GM12878 (cell line): ENCODE data around the gene SLC12A6. TPM values are rescaled to one million over a fixed set of nuclear protein-coding genes. Genes with fewer than 3 reads are reported as not detected.
A peak's percentile ranks its signal among the peaks of the same experiment; 100 is the strongest.

Experiments
- ATAC-seq: fragments of 200-7000 bp; cut with Tn5 transposase; 3 replicates; pipeline ENCODE4 v1.9.1; 2020; ENCODE audit warnings: mild to moderate bottlenecking, moderate library complexity
- BruUV-seq: library from RNA; stranded (reverse); fragments of 400-500 nt; replicated peaks from 2 replicates; lab custom pipeline; 2021; lab: Mats Ljungman, UMichigan
- CTCF ChIA-PET: fragments of 300-600 bp; sonication (Branson Sonifier 250); formaldehyde crosslinking; extraction: SDS; loops from one replicate; lab custom pipeline; 2021; ENCODE audit warnings: inconsistent platforms; lab: Yijun Ruan, JAX
- POLR2A ChIA-PET: fragments of 350-600 bp; formaldehyde crosslinking; extraction: SDS; loops from one replicate; lab custom pipeline; 2021; ENCODE audit warnings: inconsistent platforms; lab: Charles Lee
- RAD21 ChIA-PET: fragments of 300-600 bp; sonication (Branson Sonifier 250); formaldehyde crosslinking; loops from one replicate; lab custom pipeline; 2023; ENCODE audit warnings: antibody characterized with exemption; ENCODE audit not compliant: unreplicated experiment; lab: Charles Lee
- SMC1A ChIA-PET: fragments of 300-600 bp; sonication (Branson Sonifier 250); formaldehyde crosslinking; loops from one replicate; lab custom pipeline; 2023; ENCODE audit not compliant: unreplicated experiment, uncharacterized antibody; lab: Charles Lee
- DNase-seq: peaks from one replicate; pipeline ENCODE4 v3.0.0-alpha.2; 2011; ENCODE audit warnings: low read depth, low spot score
- FAIRE-seq: peaks from 3 replicates; lab custom pipeline; 2011; peaks lifted over from hg19 to GRCh38; lab: Jason Lieb, UNC
- H2AFZ ChIP-seq: 2 replicates; pipeline ENCODE4 v1.6.0; 2011; ENCODE audit warnings: low read depth, low read length, control low read depth; ENCODE audit not compliant: control insufficient read depth
- H3K27ac ChIP-seq: 2 replicates; pipeline ENCODE4 v1.5.1; 2011; ENCODE audit warnings: control low read depth; ENCODE audit not compliant: control insufficient read depth, insufficient read depth
- H3K27me3 ChIP-seq, 2 experiments: replicated peaks in 1 of 2; 2 replicates each; pipeline versions ENCODE4 v1.6.0 to v1.6.1; 2011; ENCODE audit warnings: low read length in 1 of 2; ENCODE audit not compliant: control insufficient read depth in 2 of 2, insufficient read depth in 2 of 2
- H3K36me3 ChIP-seq, 2 experiments: 2 replicates each; pipeline ENCODE4 v1.5.1; 2011; ENCODE audit warnings: low read length in 1 of 2; ENCODE audit not compliant: control insufficient read depth in 2 of 2, insufficient read depth in 2 of 2
- H3K4me1 ChIP-seq: 2 replicates; pipeline ENCODE4 v1.6.1; 2011; ENCODE audit warnings: mild to moderate bottlenecking, low read length, moderate library complexity, mixed read lengths; ENCODE audit not compliant: control insufficient read depth, insufficient read depth
- H3K4me2 ChIP-seq: 2 replicates; pipeline ENCODE4 v1.6.0; 2011; ENCODE audit warnings: control low read depth; ENCODE audit not compliant: control insufficient read depth, insufficient read depth
- H3K4me3 ChIP-seq: fragments of 200-600 bp; sonication (generic); 2 replicates; pipeline ENCODE4 v1.5.1; 2016
- H3K79me2 ChIP-seq: 2 replicates; pipeline ENCODE4 v1.6.0; 2011; ENCODE audit warnings: low read length; ENCODE audit not compliant: control insufficient read depth, insufficient read depth
- H3K9ac ChIP-seq: 2 replicates; pipeline ENCODE4 v1.8.0; 2011; ENCODE audit warnings: low read length, control low read depth, mixed read lengths; ENCODE audit not compliant: control insufficient read depth, insufficient read depth
- H3K9me3 ChIP-seq: replicated peaks from 3 replicates; pipeline ENCODE4 v1.5.1; 2011; ENCODE audit warnings: mild to moderate bottlenecking, low read length; ENCODE audit not compliant: control insufficient read depth, insufficient read depth
- H4K20me1 ChIP-seq: 2 replicates; pipeline ENCODE4 v1.6.0; 2011; ENCODE audit not compliant: control insufficient read depth, insufficient read depth
- HCFC1 ChIP-seq: fragments of 150-350 bp; IDR thresholded peaks from 2 replicates; pipeline ENCODE4 v1.6.1; 2014; ENCODE audit warnings: low read length
- MTA3 ChIP-seq: IDR thresholded peaks from 2 replicates; pipeline ENCODE4 v1.6.1; 2012; ENCODE audit warnings: low read length, inconsistent platforms, borderline replicate concordance
- PAX8 ChIP-seq: fragments of 450-650 bp; IDR thresholded peaks from 2 replicates; pipeline ENCODE4 v1.6.1; 2017; ENCODE audit warnings: mild to moderate bottlenecking, moderate library complexity
- ZNF207 ChIP-seq: fragments of 450-650 bp; IDR thresholded peaks from 2 replicates; pipeline ENCODE4 v1.6.1; 2014; ENCODE audit warnings: antibody characterized with exemption, mild to moderate bottlenecking, borderline replicate concordance
- WGBS: methylation state at CpG from one replicate; pipeline ENCODE4 v1.1.6; 2016; ENCODE audit warnings: low lambda C conversion rate; ENCODE audit not compliant: insufficient replicate concordance, insufficient coverage; ENCODE audit errors: missing lambda C conversion rate; 5-methylcytosine and 5-hydroxymethylcytosine counted together
- in situ Hi-C: fragments of 300-500 bp; cut with MboI; formaldehyde crosslinking; loops from 9 replicates; pipeline ENCODE4 v1.14.3; 2018; ENCODE audit warnings: mixed read lengths
- intact Hi-C: fragments of 100-400 bp; cut with micrococcal nuclease; formaldehyde crosslinking; loops from one replicate; pipeline ENCODE4 v1.14.2; 2022; ENCODE audit not compliant: unreplicated experiment
- polyA plus RNA-seq, 11 experiments: library from polyadenylated mRNA; depleted of rRNA in 4 of 11; unstranded in 6 of 11; stranded (reverse) in 5 of 11; fragments of >200 nt; fragmentation: Nextera tagmentation in 4 of 11; fragmentation: Illumina TruSeq in 1 of 11; extraction: Ambion mirVana in 4 of 11; extraction: Trizol in 1 of 11; gene quantifications; 1 replicate in 1 of 11; 2 replicates in 10 of 11; pipeline versions ENCODE4 v1.2.1 to v1.2.3, GENCODE V29; 2011 to 2016; ENCODE audit warnings: inconsistent platforms in 2 of 11, missing spikeins in 2 of 11, low read depth in 1 of 11
- total RNA-seq, 4 experiments: library from RNA; depleted of rRNA in 3 of 4; stranded (reverse); fragments of >200 nt in 3 of 4; fragmentation: Illumina TruSeq in 1 of 4; extraction: Trizol in 1 of 4; gene quantifications; 2 replicates each; pipeline versions ENCODE4 v1.2.1 to v1.2.3, GENCODE V29; 2013 to 2021
- TF ChIP-seq, protein P1 (sequence below): fragments of 450-650 bp; IDR thresholded peaks from 2 replicates; pipeline ENCODE4 v1.6.1; 2018; ENCODE audit warnings: mild to moderate bottlenecking, low read depth, moderate library complexity; ENCODE audit not compliant: partially characterized antibody
- TF ChIP-seq, protein P2 (sequence below): fragments of 450-650 bp; IDR thresholded peaks from 2 replicates; pipeline ENCODE4 v1.6.1; 2017; ENCODE audit warnings: mild to moderate bottlenecking, moderate library complexity
- TF ChIP-seq, protein P3 (sequence below): IDR thresholded peaks from 2 replicates; pipeline ENCODE4 v1.6.1; 2011; ENCODE audit warnings: low read depth, mild to moderate bottlenecking, low read length, moderate library complexity, borderline replicate concordance; ENCODE audit errors: extremely low read depth

SLC12A6 gene
- total and polyA plus RNA-seq, 10 of the 15 experiments (the other 5 are each of a cell fraction or from before 2014, with no cell fraction given) = 4.7 to 94.4 (median 34.2) TPM

DNA sequence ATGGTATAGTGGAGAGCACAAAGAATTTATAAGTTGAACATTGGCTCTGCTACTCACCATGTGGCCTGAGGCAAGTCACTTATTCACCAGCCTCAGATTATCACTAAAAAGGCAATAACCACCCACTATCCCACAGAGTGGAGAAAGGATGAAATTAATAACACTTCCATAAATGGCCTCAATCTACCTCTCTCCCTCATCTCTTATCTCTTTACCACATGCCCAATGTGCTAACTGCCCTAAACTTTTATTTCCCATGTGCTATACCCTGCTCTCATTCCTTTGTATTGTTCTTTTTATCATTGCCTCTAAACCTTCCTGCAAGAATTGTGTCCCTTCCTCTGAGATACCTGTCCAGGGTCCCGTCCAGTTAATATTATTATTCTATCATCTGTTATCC lies 26.0 kb downstream of the SLC12A6 start:
- FAIRE-seq (no peak), DNase-seq (no peak), ATAC-seq (no peak; the same call in 1 of the 3 replicates)
- SMC1A ChIA-PET = interaction anchor here (0.8 kb wide), 1 partner anchor 31 kb away, joined by 3 read pairs; the partner anchor contains the start of genes NOP10 and NUTM1
- no peak overlapping the region; the same call in 1 of the 2 replicates for H3K9ac ChIP-seq
- in situ Hi-C loops (no loop called here), intact Hi-C loops (no loop called here)
- H3K27me3 ChIP-seq = no peaks in the 10 kb centered on the region
- H3K79me2 ChIP-seq = peaks cover 86% of the 10 kb centered on the region
- no peak for TF ChIP-seq PAX8
- H2AFZ ChIP-seq = no peak overlapping the region
- H3K4me3 ChIP-seq = no peak overlapping the region
- 96% methylated on average over 1 of the region's 1 CpG for WGBS
- POLR2A ChIA-PET = no interaction called here
- peaks cover 0 to 24% of the 10 kb centered on the region in 2 experiments; a peak in 1 of 4 replicates for H3K36me3 ChIP-seq
- CTCF ChIA-PET = no interaction called here
- RAD21 ChIA-PET = no interaction called here
- H3K4me2 ChIP-seq = no peak overlapping the region
- no TSS peak for BruUV-seq
- H3K27ac ChIP-seq = 0 out of 2 replicates have a peak overlapping the region, but pooled peaks have one; percentile 6
- no peaks in the 10 kb centered on the region; the same call in 1 of the 3 replicates for H3K9me3 ChIP-seq
- H4K20me1 ChIP-seq = no peaks in the 10 kb centered on the region
- H3K4me1 ChIP-seq = peaks cover 14% of the 10 kb centered on the region

DNA sequence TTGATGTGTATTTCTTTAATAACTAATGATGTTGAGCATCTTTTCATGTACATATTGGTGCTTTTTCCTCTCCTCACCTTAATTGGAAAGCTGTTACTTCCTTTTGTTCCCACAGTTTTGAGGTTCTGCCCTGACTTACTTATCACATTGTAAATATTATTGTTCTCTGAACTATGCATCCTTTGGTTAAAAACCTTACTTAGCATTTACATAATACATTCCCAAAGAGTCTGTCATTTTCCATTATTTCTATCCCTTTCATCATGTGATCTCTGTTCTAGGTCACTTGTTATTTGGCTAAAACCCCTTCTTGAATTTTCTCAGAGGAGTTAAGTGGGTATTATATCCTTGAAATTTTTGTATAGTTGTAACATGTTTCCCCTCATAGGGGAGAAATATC lies 33.0 kb downstream of the SLC12A6 start:
- ATAC-seq (no peak), DNase-seq (no peak), FAIRE-seq (no peak)
- Histone ChIP-seq H3K79me2 (peaks cover 63% of the 10 kb centered on the region), H4K20me1 (no peaks in the 10 kb centered on the region), H3K27me3 (no peaks in the 10 kb centered on the region), H3K9ac (no peak overlapping the region), H3K27ac (no peak overlapping the region), H3K4me1 (no peaks in the 10 kb centered on the region), H3K36me3 (peaks cover 2 to 14% of the 10 kb centered on the region in 2 experiments; a peak in 1 of 4 replicates), H3K4me2 (no peak overlapping the region), H2AFZ (no peak overlapping the region), H3K9me3 (no peaks in the 10 kb centered on the region; the same call in 1 of the 3 replicates), H3K4me3 (no peak overlapping the region)
- in situ Hi-C loops (no loop called here), intact Hi-C loops (no loop called here)
- SMC1A ChIA-PET = interaction anchor here (1.2 to 1.5 kb wide), 2 partner anchors 8 to 62 kb away, joined by 3 read pairs; partner anchors contain the start of gene LPCAT4
- BruUV-seq = no TSS peak
- POLR2A ChIA-PET = interaction anchor here (0.9 kb wide), 1 partner anchor 9 kb away, joined by 3 read pairs; no protein-coding TSS in a partner anchor
- CTCF ChIA-PET = interaction anchor here (1.4 kb wide), 1 partner anchor 14 kb away, joined by 4 read pairs; no protein-coding TSS in a partner anchor
- RAD21 ChIA-PET = interaction anchor here (0.7 to 1.4 kb wide), 2 partner anchors 8 to 24 kb away, joined by 3 read pairs; no protein-coding TSS in a partner anchor
- TF ChIP-seq MTA3 (no peak), HCFC1 (no peak), ZNF207 (no peak)
- TF ChIP-seq, protein P1, sequence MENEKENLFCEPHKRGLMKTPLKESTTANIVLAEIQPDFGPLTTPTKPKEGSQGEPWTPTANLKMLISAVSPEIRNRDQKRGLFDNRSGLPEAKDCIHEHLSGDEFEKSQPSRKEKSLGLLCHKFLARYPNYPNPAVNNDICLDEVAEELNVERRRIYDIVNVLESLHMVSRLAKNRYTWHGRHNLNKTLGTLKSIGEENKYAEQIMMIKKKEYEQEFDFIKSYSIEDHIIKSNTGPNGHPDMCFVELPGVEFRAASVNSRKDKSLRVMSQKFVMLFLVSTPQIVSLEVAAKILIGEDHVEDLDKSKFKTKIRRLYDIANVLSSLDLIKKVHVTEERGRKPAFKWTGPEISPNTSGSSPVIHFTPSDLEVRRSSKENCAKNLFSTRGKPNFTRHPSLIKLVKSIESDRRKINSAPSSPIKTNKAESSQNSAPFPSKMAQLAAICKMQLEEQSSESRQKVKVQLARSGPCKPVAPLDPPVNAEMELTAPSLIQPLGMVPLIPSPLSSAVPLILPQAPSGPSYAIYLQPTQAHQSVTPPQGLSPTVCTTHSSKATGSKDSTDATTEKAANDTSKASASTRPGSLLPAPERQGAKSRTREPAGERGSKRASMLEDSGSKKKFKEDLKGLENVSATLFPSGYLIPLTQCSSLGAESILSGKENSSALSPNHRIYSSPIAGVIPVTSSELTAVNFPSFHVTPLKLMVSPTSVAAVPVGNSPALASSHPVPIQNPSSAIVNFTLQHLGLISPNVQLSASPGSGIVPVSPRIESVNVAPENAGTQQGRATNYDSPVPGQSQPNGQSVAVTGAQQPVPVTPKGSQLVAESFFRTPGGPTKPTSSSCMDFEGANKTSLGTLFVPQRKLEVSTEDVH = no peak
- TF ChIP-seq, protein P2, sequence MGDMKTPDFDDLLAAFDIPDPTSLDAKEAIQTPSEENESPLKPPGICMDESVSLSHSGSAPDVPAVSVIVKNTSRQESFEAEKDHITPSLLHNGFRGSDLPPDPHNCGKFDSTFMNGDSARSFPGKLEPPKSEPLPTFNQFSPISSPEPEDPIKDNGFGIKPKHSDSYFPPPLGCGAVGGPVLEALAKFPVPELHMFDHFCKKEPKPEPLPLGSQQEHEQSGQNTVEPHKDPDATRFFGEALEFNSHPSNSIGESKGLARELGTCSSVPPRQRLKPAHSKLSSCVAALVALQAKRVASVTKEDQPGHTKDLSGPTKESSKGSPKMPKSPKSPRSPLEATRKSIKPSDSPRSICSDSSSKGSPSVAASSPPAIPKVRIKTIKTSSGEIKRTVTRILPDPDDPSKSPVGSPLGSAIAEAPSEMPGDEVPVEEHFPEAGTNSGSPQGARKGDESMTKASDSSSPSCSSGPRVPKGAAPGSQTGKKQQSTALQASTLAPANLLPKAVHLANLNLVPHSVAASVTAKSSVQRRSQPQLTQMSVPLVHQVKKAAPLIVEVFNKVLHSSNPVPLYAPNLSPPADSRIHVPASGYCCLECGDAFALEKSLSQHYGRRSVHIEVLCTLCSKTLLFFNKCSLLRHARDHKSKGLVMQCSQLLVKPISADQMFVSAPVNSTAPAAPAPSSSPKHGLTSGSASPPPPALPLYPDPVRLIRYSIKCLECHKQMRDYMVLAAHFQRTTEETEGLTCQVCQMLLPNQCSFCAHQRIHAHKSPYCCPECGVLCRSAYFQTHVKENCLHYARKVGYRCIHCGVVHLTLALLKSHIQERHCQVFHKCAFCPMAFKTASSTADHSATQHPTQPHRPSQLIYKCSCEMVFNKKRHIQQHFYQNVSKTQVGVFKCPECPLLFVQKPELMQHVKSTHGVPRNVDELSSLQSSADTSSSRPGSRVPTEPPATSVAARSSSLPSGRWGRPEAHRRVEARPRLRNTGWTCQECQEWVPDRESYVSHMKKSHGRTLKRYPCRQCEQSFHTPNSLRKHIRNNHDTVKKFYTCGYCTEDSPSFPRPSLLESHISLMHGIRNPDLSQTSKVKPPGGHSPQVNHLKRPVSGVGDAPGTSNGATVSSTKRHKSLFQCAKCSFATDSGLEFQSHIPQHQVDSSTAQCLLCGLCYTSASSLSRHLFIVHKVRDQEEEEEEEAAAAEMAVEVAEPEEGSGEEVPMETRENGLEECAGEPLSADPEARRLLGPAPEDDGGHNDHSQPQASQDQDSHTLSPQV = no peak
- TF ChIP-seq, protein P3, sequence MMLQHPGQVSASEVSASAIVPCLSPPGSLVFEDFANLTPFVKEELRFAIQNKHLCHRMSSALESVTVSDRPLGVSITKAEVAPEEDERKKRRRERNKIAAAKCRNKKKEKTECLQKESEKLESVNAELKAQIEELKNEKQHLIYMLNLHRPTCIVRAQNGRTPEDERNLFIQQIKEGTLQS = no peak
